HCT116 (cell line): ENCODE results near the gene ITFG1. TPM values are rescaled to one million over a fixed set of nuclear protein-coding genes. Genes with fewer than 3 reads are reported as not detected.
"Not testable (repeated sequence)": the region's sequence is repeated elsewhere in the genome, so short reads cannot be mapped to it uniquely, and the experiment has no call there.

Source experiments
- ATAC-seq: fragments of 200-7000 bp; cut with Tn5 transposase; 2 replicates; pipeline ENCODE4 v1.9.1; 2020; ENCODE audit warnings: mild to moderate bottlenecking, moderate library complexity
- BruUV-seq: library from RNA; stranded (reverse); fragments of 400-500 nt; replicated peaks from 2 replicates; lab custom pipeline; 2021; lab: Mats Ljungman, UMichigan
- CTCF ChIA-PET: fragments of 300-600 bp; sonication (Branson Sonifier 250); formaldehyde crosslinking; loops from one replicate; lab custom pipeline; 2021; ENCODE audit warnings: antibody characterized with exemption; lab: Charles Lee
- POLR2A ChIA-PET: fragments of 300-600, 350-600 bp; sonication (Branson Sonifier 250); formaldehyde crosslinking; loops from one replicate; lab custom pipeline; 2021; ENCODE audit warnings: antibody characterized with exemption; lab: Charles Lee
- RAD21 ChIA-PET, 2 experiments: fragments of 300-600 bp; sonication (Branson Sonifier 250); formaldehyde crosslinking; loops; one replicate each; lab custom pipeline; 2023; ENCODE audit warnings: low total read pairs in 2 of 2; ENCODE audit not compliant: uncharacterized antibody in 2 of 2, unreplicated experiment in 2 of 2, low non-redundant PET in 1 of 2; lab: Charles Lee
- DNase-seq: peaks from one replicate; pipeline ENCODE4 v3.0.0-alpha.2; 2010; ENCODE audit warnings: low read depth, low spot score
- H2AFZ ChIP-seq: fragments of 200-600 bp; shearing (Covaris generic), sonication (generic); 2 replicates; pipeline ENCODE4 v1.6.1; 2017; ENCODE audit warnings: low read depth, mixed run types, mixed read lengths, antibody characterized with exemption, low read length; ENCODE audit not compliant: poor library complexity, severe bottlenecking
- H3K27ac ChIP-seq: 2 replicates; pipeline ENCODE4 v1.5.1; 2012; ENCODE audit warnings: low read depth, low read length
- H3K27me3 ChIP-seq: fragments of 200-600 bp; sonication (generic); 2 replicates; pipeline ENCODE4 v1.6.1; 2016; ENCODE audit warnings: mixed run types, low read length, mixed read lengths; ENCODE audit not compliant: insufficient read depth
- H3K36me3 ChIP-seq, 2 experiments: fragments of 200-500 bp in 1 of 2; fragments of 200-600 bp in 1 of 2; sonication (Bioruptor generic) in 1 of 2; sonication (generic) in 1 of 2; 2 replicates each; pipeline versions ENCODE4 v1.5.1 to v1.6.1; 2014 to 2016; ENCODE audit warnings: low read length in 2 of 2, inconsistent platforms in 1 of 2, mixed read lengths in 1 of 2, mixed run types in 1 of 2; ENCODE audit not compliant: insufficient read depth in 2 of 2, control insufficient read depth in 1 of 2
- H3K4me1 ChIP-seq, 2 experiments: fragments of 200-600 bp in 1 of 2; sonication (generic) in 1 of 2; 2 replicates each; pipeline versions ENCODE4 v1.5.1 to v1.6.1; 2012 to 2017; ENCODE audit warnings: low read length in 2 of 2, inconsistent platforms in 1 of 2, mild to moderate bottlenecking in 1 of 2, mixed read lengths in 1 of 2, mixed run types in 1 of 2, moderate library complexity in 1 of 2; ENCODE audit not compliant: insufficient read depth in 2 of 2, control insufficient read depth in 1 of 2
- H3K4me2 ChIP-seq: fragments of 200-600 bp; sonication (generic); 2 replicates; pipeline ENCODE4 v1.6.1; 2017; ENCODE audit warnings: mixed run types, low read length, mixed read lengths
- H3K4me3 ChIP-seq, 2 experiments: fragments of 200-600 bp in 1 of 2; sonication (generic) in 1 of 2; replicated peaks in 1 of 2; 2 replicates each; pipeline ENCODE4 v1.5.1; 2011 to 2016; ENCODE audit warnings: low read length in 2 of 2, control low read depth in 1 of 2, low read depth in 1 of 2, mild to moderate bottlenecking in 1 of 2, mixed read lengths in 1 of 2, mixed run types in 1 of 2
- H3K79me2 ChIP-seq: fragments of 200-600 bp; sonication (generic); 2 replicates; pipeline ENCODE4 v1.6.1; 2017; ENCODE audit warnings: mild to moderate bottlenecking, mixed run types, low read length, moderate library complexity, mixed read lengths; ENCODE audit not compliant: insufficient read depth
- H3K9ac ChIP-seq: fragments of 200-600 bp; sonication (generic); 2 replicates; pipeline ENCODE4 v1.6.1; 2016; ENCODE audit warnings: low read length, mixed read lengths
- H3K9me2 ChIP-seq: fragments of 200-600 bp; sonication (generic), shearing (Covaris generic); 2 replicates; pipeline ENCODE4 v1.6.1; 2017; ENCODE audit warnings: mixed run types, mild to moderate bottlenecking, moderate library complexity; ENCODE audit not compliant: insufficient read depth
- H3K9me3 ChIP-seq, 2 experiments: fragments of 200-500 bp in 1 of 2; fragments of 200-600 bp in 1 of 2; sonication (Bioruptor generic) in 1 of 2; sonication (generic) in 1 of 2; 2 replicates each; pipeline ENCODE4 v1.6.1; 2014 to 2017; ENCODE audit warnings: low read length in 2 of 2, mixed read lengths in 2 of 2, inconsistent platforms in 1 of 2, low read depth in 1 of 2, mild to moderate bottlenecking in 1 of 2, mixed run types in 1 of 2, moderate library complexity in 1 of 2; ENCODE audit not compliant: control insufficient read depth in 1 of 2, insufficient read depth in 1 of 2
- H4K20me1 ChIP-seq: fragments of 200-600 bp; sonication (generic), shearing (Covaris generic); 2 replicates; pipeline ENCODE4 v1.6.1; 2017; ENCODE audit warnings: mixed run types, mild to moderate bottlenecking, moderate library complexity; ENCODE audit not compliant: insufficient read depth
- CBX3 ChIP-seq: IDR thresholded peaks from 2 replicates; pipeline ENCODE4 v1.6.1; 2012; ENCODE audit warnings: low read depth
- FOSL1 ChIP-seq: IDR thresholded peaks from 2 replicates; pipeline ENCODE4 v1.6.1; 2012; ENCODE audit warnings: low read depth
- MAX ChIP-seq: IDR thresholded peaks from 2 replicates; pipeline ENCODE4 v1.6.1; 2012
- POLR2AphosphoS5 ChIP-seq: IDR thresholded peaks from 2 replicates; pipeline ENCODE4 v1.6.1; 2011; ENCODE audit warnings: mild to moderate bottlenecking, low read depth, low read length, moderate library complexity
- SIN3A ChIP-seq: IDR thresholded peaks from 2 replicates; pipeline ENCODE4 v1.6.1; 2012; ENCODE audit warnings: low read depth
- TCF7L2 ChIP-seq: IDR thresholded peaks from 2 replicates; pipeline ENCODE4 v1.7.0; 2011; ENCODE audit warnings: borderline replicate concordance, inconsistent platforms; ENCODE audit not compliant: insufficient read depth, insufficient read length; ENCODE audit errors: extremely low read depth
- intact Hi-C: fragments of 100-400 bp; cut with micrococcal nuclease; formaldehyde crosslinking; loops from 2 replicates; pipeline ENCODE4 v1.10.0; 2022
- total RNA-seq: library from RNA; stranded (reverse); gene quantifications from one replicate; pipeline ENCODE4 v1.2.1, GENCODE V29; 2021; ENCODE audit not compliant: unreplicated experiment

ITFG1 gene
- total RNA-seq, 1 experiment from 2014 or later: 24.9 TPM

GRCh38 chr16:47182318-47182717, 278.5 kb downstream of the ITFG1 start:
- H3K36me3 ChIP-seq: no peaks in the 10 kb centered on the region
- no peak for TF ChIP-seq CBX3
- TF ChIP-seq FOSL1: no peak
- no peak overlapping the region for H2AFZ ChIP-seq
- H3K9me2 ChIP-seq: no peaks in the 10 kb centered on the region
- RAD21 ChIA-PET: no interaction called here
- POLR2A ChIA-PET: no interaction called here
- H3K9me3 ChIP-seq: no peaks in the 10 kb centered on the region
- no peak overlapping the region for H3K27ac ChIP-seq
- no peaks in the 10 kb centered on the region for H4K20me1 ChIP-seq
- intact Hi-C loops: no loop called here
- no peaks in the 10 kb centered on the region for H3K79me2 ChIP-seq
- no peaks in the 10 kb centered on the region for H3K4me1 ChIP-seq
- no TSS peak for BruUV-seq
- H3K4me2 ChIP-seq: no peak overlapping the region
- ATAC-seq: no peak
- H3K9ac ChIP-seq: no peak overlapping the region
- H3K4me3 ChIP-seq: no peak overlapping the region
- no peaks in the 10 kb centered on the region for H3K27me3 ChIP-seq
- CTCF ChIA-PET: no interaction called here
- no peak for DNase-seq

- BruUV-seq, DNase-seq: not testable (repeated sequence)
These were observed 279.8 kb downstream of the ITFG1 start for GRCh38 chr16:47181066-47181465.

GRCh38 chr16:47180073-47180472, 280.8 kb downstream of the ITFG1 start:
- H3K9me2 ChIP-seq: no peaks in the 10 kb centered on the region
- no peak overlapping the region for H3K4me2 ChIP-seq
- H3K79me2 ChIP-seq: no peaks in the 10 kb centered on the region
- no peak overlapping the region for H3K9ac ChIP-seq
- DNase-seq: no peak
- H2AFZ ChIP-seq: no peak overlapping the region
- H3K4me1 ChIP-seq: no peaks in the 10 kb centered on the region
- H3K27ac ChIP-seq: no peak overlapping the region
- ChIA-PET CTCF (no interaction called here), POLR2A (no interaction called here), RAD21 (no interaction called here)
- TF ChIP-seq POLR2AphosphoS5 (no peak), MAX (no peak), TCF7L2 (no peak), SIN3A (no peak), FOSL1 (no peak)
- no TSS peak for BruUV-seq
- H3K4me3 ChIP-seq: no peak overlapping the region
- H3K27me3 ChIP-seq: no peaks in the 10 kb centered on the region
- intact Hi-C loops: no loop called here
- no peaks in the 10 kb centered on the region for H3K36me3 ChIP-seq
- H4K20me1 ChIP-seq: no peaks in the 10 kb centered on the region
- H3K9me3 ChIP-seq: no peaks in the 10 kb centered on the region
- no peak for ATAC-seq

More at GRCh38 chr16:47181066-47181465, 279.8 kb downstream of the ITFG1 start:
- H3K9me3 ChIP-seq, H3K4me1 ChIP-seq, H3K9ac ChIP-seq, H4K20me1 ChIP-seq, H3K36me3 ChIP-seq, H3K9me2 ChIP-seq, H3K79me2 ChIP-seq, CTCF ChIA-PET, H3K4me3 ChIP-seq, H3K27ac ChIP-seq, RAD21 ChIA-PET, ATAC-seq, H2AFZ ChIP-seq, H3K27me3 ChIP-seq, intact Hi-C loops, POLR2A ChIA-PET, H3K4me2 ChIP-seq: not testable (repeated sequence)
